Activated CD4-positive, alpha-beta memory T cell treated with anti-CD3 and anti-CD28 coated beads for 36 hours (primary cell): ENCODE data around the gene TNS2. TPM values are rescaled to one million over a fixed set of nuclear protein-coding genes. Genes with fewer than 3 reads are reported as not detected.

Experiments used
- CTCF ChIA-PET: fragments of 350-600 bp; sonication (Branson Sonifier 250); formaldehyde crosslinking; loops from one replicate; lab custom pipeline; 2021; ENCODE audit warnings: antibody characterized with exemption, inconsistent platforms; lab: Charles Lee
- POLR2A ChIA-PET: fragments of 350-600 bp; sonication (Branson Sonifier 250); formaldehyde crosslinking; loops from one replicate; lab custom pipeline; 2021; ENCODE audit warnings: antibody characterized with exemption; lab: Charles Lee
- DNase-seq: peaks from one replicate; pipeline ENCODE4 v3.0.0-alpha.2; 2020
- H3K27ac Mint-ChIP-seq: one replicate; pipeline ENCODE4 v1.8.0; 2021; ENCODE audit warnings: mixed read lengths
- H3K27me3 Mint-ChIP-seq: one replicate; pipeline ENCODE4 v1.8.0; 2021; ENCODE audit warnings: mixed read lengths
- H3K36me3 Mint-ChIP-seq: one replicate; pipeline ENCODE4 v1.8.0; 2021; ENCODE audit warnings: mixed read lengths
- H3K4me1 Mint-ChIP-seq: one replicate; pipeline ENCODE4 v1.8.0; 2021; ENCODE audit warnings: low read depth, mixed read lengths
- H3K4me3 Mint-ChIP-seq: one replicate; pipeline ENCODE4 v1.8.0; 2021; ENCODE audit warnings: mild to moderate bottlenecking, mixed read lengths
- H3K9me3 Mint-ChIP-seq: one replicate; pipeline ENCODE4 v1.8.0; 2021; ENCODE audit warnings: mixed read lengths
- intact Hi-C: fragments of 100-400 bp; cut with micrococcal nuclease; formaldehyde crosslinking; loops from one replicate; pipeline ENCODE4 v1.15.1; 2023
- total RNA-seq, 2 experiments: library from RNA; stranded (reverse); gene quantifications; one replicate each; pipeline ENCODE4 v1.2.3, GENCODE V29; 2021

TNS2 gene
- total RNA-seq, 2 experiments from 2014 or later: 1.8 to 2.4 TPM

DNA sequence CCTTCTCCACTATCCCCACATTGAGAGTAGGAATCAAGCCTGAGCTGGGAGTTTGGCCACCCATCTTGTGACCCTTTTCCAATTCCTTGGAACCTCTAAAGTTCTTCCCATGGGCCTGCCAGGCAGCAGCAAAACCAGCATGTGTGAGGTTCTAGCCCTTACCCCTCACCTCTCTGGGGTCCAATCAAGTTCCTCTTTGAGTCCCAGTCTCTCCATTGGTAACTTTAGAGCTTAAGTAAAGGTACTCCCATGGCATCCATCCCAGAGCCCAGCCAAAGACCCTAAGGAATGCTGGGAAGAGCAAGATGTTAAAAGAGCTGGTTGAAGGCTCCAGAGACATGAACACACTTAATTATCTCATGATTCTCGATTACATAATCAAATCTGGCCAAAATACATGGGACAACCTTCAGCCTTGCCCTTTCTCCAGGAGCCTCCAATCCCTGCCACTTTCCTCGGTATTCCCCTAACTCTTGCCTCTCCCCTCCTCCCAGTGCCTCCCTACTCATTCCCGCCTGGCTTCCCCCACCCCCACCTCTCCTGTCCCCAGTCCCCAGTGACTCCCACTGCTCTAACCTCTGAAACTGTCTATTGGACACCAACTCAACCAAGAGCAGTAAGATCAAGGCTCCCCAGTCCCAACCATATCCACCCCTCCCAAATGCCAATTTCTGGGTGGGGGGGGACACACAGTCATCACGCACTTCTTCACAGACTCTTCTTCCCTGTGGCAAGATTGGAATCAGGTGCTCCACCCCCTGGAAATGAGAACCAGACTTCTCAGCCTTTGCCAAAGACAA lies 4.8 kb upstream of the TNS2 start:
- Mint-ChIP-seq H3K27ac (no peak overlapping the region), H3K36me3 (peaks cover 10% of the 10 kb centered on the region), H3K27me3 (no peaks in the 10 kb centered on the region), H3K4me3 (no peak overlapping the region), H3K4me1 (peaks cover 29% of the 10 kb centered on the region), H3K9me3 (no peaks in the 10 kb centered on the region)
- intact Hi-C loops: no loop called here
- ChIA-PET POLR2A (interaction anchor here (1.0 to 1.5 kb wide), 2 partner anchors 38 to 197 kb away, joined by 3 to 6 read pairs; partner anchors contain the start of gene EIF4B), CTCF (interaction anchor here (0.6 to 5.8 kb wide), 5 partner anchors 9 to 53 kb away, joined by 3 to 34 read pairs (median 4); partner anchors contain the start of gene IGFBP6)
- no peak for DNase-seq

DNA sequence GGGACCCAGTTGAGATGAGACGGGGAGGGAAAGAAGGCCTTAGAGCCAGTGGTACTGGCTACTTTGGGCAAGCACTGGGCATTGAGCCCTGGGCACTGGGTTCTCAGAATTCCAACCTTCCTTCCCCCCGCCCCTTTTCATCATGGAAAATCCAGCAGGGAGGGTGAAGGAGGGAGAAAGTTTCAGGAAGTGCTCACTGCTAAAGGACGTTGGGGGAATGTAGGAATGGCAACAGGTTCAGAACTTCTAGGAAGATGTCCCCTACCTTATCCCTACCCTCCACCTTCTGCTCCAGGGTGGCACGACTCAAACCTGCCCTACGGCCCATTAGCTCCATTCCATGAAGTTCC lies 4.2 kb upstream of the TNS2 start:
- Mint-ChIP-seq H3K27me3 (no peaks in the 10 kb centered on the region), H3K9me3 (no peaks in the 10 kb centered on the region), H3K4me3 (peak overlapping the region; percentile 80), H3K36me3 (peaks cover 9% of the 10 kb centered on the region), H3K27ac (no peak overlapping the region), H3K4me1 (peaks cover 29% of the 10 kb centered on the region)
- ChIA-PET POLR2A (interaction anchor here (1.5 kb wide), 1 partner anchor 39 kb away, joined by 6 read pairs; the partner anchor contains the start of gene EIF4B), CTCF (interaction anchor here (0.6 to 5.8 kb wide), 7 partner anchors 9 to 57 kb away, joined by 3 to 34 read pairs (median 4); partner anchors contain the start of gene IGFBP6)
- intact Hi-C loops: loop anchor here (1.0 to 2.0 kb wide), 2 partner anchors 7 to 39 kb away; partner anchors contain the start of gene EIF4B
- DNase-seq: no peak

GRCh38 chr12:53046655-53047220 lies 3.1 kb upstream of the TNS2 start:
- peaks cover 3% of the 10 kb centered on the region for H3K36me3 Mint-ChIP-seq
- intact Hi-C loops: loop anchor here (1.0 to 2.0 kb wide), 2 partner anchors 8 to 40 kb away; partner anchors contain the start of gene EIF4B
- peak overlapping the region; percentile 49 for H3K27ac Mint-ChIP-seq
- H3K27me3 Mint-ChIP-seq: no peaks in the 10 kb centered on the region
- H3K9me3 Mint-ChIP-seq: no peaks in the 10 kb centered on the region
- H3K4me3 Mint-ChIP-seq: peak overlapping the region; percentile 80
- ChIA-PET POLR2A (interaction anchor here (0.6 to 1.0 kb wide), 4 partner anchors 40 to 806 kb away, joined by 3 to 4 read pairs (median 3); partner anchors contain the start of genes EIF4B and TARBP2), CTCF (interaction anchor here (1.0 to 5.8 kb wide), 15 partner anchors 9 to 376 kb away, joined by 3 to 34 read pairs (median 6); partner anchors contain the start of genes IGFBP6 and SOAT2)
- peaks cover 29% of the 10 kb centered on the region for H3K4me1 Mint-ChIP-seq
- DNase-seq: peak; percentile 69

DNA sequence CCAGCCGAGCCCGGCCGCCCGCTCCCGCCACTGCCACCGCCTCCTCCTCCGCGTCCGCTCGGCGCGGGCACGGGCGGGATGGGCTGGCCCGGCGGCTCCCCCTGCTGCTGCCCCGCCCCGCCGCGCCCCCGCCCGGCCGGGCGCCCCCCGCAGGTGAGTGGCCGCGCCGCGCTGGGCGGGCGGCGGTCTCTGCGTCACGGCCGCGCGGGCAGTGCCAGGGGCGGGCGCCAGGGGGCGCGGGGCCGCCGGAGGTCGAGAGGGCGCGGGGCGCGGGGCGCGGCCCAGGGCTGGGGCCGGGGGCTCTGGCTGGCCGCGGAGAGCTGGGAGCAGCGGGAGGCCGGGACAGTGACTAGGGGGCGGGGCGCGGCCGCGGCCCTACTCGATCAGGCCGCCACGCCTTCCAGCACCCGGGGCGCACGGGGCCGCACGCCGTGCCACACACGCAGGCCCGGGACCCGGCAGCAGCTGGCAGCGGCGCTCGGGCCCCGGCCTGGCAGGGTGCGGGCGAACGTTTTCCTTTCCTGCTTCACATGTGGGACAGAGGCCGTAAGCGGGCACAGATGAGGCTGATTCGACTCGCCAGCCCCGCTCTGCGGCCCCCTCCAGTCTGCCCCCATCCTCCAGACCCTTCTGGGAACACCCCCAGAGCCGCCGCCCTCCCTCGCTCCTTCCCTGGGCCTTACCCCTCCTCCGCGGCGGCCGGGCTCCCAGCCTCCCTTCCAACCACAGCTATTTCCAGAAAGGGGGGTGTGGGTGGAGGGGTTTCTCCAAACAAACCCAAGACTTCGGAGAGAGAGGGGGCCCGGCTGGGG lies 2.4 kb upstream of the TNS2 start:
- peak; percentile 74 for DNase-seq
- Mint-ChIP-seq H3K27ac (no peak overlapping the region), H3K9me3 (no peaks in the 10 kb centered on the region), H3K27me3 (no peaks in the 10 kb centered on the region), H3K4me1 (peaks cover 29% of the 10 kb centered on the region), H3K36me3 (no peaks in the 10 kb centered on the region), H3K4me3 (peak overlapping the region; percentile 32)
- CTCF ChIA-PET: interaction anchor here (0.5 to 5.8 kb wide), 24 partner anchors 8 to 375 kb away, joined by 3 to 34 read pairs (median 4); partner anchors contain the start of genes EIF4B, IGFBP6, SOAT2 and SPRYD3
- POLR2A ChIA-PET: interaction anchor here (0.6 to 1.0 kb wide), 2 partner anchors 41 to 135 kb away, joined by 3 to 4 read pairs; partner anchors contain the start of gene EIF4B
- intact Hi-C loops: loop anchor here (2.0 kb wide), 1 partner anchor 41 kb away; the partner anchor contains the start of gene EIF4B

DNA sequence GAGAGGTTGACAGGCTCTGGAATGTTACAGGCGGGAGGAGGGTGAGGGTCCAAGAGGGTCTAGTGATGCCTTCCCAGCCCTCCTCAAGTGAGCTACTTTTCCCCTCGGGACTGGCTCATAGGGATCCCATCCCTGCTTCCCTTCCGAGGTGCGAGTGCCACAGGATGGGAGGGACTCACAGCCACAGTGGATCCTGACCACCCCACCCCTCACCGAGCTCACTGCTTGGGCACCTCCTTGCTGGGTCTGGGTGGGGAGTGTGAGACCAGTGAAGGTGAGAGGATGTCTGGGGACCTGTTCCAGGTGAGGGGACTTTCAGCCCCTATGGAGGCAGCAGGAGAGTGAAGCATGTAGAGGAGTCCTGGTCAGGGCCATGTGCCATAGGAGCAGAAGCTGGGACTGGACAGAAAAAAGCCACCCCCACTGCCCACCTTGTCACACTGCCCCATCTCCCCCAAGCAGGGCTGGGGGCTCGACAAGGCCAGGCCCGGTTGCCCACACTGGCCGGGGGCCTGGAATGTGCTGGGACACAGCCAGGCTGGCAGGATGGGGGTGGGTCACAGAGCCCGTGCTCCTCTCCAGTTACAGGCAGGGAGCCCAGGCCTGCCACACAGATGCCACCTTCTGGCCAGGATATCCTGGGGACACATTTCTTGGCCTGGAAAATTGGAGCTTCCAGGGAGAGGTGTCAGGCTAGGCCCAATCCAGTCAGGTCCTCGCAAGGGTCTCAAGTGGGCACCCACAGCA lies 1.7 kb upstream of the TNS2 start:
- no peaks in the 10 kb centered on the region for H3K27me3 Mint-ChIP-seq
- H3K9me3 Mint-ChIP-seq: no peaks in the 10 kb centered on the region
- intact Hi-C loops: no loop called here
- H3K4me1 Mint-ChIP-seq: peaks cover 29% of the 10 kb centered on the region
- no peaks in the 10 kb centered on the region for H3K36me3 Mint-ChIP-seq
- no peak overlapping the region for H3K27ac Mint-ChIP-seq
- DNase-seq: no peak
- H3K4me3 Mint-ChIP-seq: peak overlapping the region; percentile 32
- ChIA-PET CTCF (interaction anchor here (0.5 to 5.8 kb wide), 24 partner anchors 7 to 374 kb away, joined by 3 to 34 read pairs (median 4); partner anchors contain the start of genes EIF4B, IGFBP6, SOAT2 and SPRYD3), POLR2A (no interaction called here)

DNA sequence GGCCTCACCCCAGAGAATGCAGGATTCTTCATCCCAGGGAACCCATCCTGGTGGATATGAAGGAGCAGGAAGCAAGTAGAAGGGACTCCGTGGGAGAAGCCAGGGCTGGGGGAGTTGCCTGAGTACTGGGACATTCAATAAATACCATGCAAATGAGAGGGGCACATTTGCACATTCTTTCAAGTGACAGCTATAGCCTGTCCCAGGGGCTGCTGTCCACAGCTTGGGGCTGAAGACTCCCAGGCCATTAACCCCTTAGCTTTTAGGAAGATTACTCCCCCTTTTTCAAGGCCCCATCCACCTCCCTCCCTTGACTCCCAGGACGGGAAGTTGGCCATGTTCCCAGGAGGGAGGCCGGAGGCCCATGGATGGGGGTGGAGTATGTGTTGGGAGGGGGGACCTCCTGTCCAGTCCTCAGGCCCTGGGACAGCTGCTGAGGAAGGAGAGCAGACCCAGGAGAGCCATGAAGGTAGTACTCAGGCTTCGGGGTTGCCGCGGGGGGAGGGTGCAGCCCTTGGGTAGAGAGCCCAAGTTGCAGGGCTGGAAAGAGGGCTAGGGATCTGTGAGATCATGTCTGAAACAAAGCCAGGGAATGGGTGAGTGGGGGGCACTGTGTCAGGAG lies 974 bp upstream of the TNS2 start:
- intact Hi-C loops: no loop called here
- ChIA-PET POLR2A (no interaction called here), CTCF (interaction anchor here (1.6 to 5.8 kb wide), 6 partner anchors 12 to 149 kb away, joined by 4 to 34 read pairs (median 10); partner anchors contain the start of genes EIF4B, IGFBP6 and SPRYD3)
- H3K4me1 Mint-ChIP-seq: peaks cover 34% of the 10 kb centered on the region
- H3K27me3 Mint-ChIP-seq: no peaks in the 10 kb centered on the region
- H3K9me3 Mint-ChIP-seq: no peaks in the 10 kb centered on the region
- no peak overlapping the region for H3K27ac Mint-ChIP-seq
- no peak overlapping the region for H3K4me3 Mint-ChIP-seq
- no peaks in the 10 kb centered on the region for H3K36me3 Mint-ChIP-seq
- no peak for DNase-seq

- H3K27ac Mint-ChIP-seq: peak overlapping the region; percentile 32
- intact Hi-C loops: no loop called here
- peaks cover 34% of the 10 kb centered on the region for H3K4me1 Mint-ChIP-seq
- DNase-seq: no peak
- H3K9me3 Mint-ChIP-seq: no peaks in the 10 kb centered on the region
- H3K27me3 Mint-ChIP-seq: no peaks in the 10 kb centered on the region
- ChIA-PET POLR2A (interaction anchor here (0.8 kb wide), 1 partner anchor 8 kb away, joined by 3 read pairs; no protein-coding TSS in a partner anchor), CTCF (interaction anchor here (0.7 to 1.6 kb wide), 2 partner anchors 15 to 166 kb away, joined by 3 to 11 read pairs; no protein-coding TSS in a partner anchor)
- H3K4me3 Mint-ChIP-seq: no peak overlapping the region
- H3K36me3 Mint-ChIP-seq: no peaks in the 10 kb centered on the region
Observed at GRCh38 chr12:53050426-53051057, 677 bp downstream of the TNS2 start.

DNA sequence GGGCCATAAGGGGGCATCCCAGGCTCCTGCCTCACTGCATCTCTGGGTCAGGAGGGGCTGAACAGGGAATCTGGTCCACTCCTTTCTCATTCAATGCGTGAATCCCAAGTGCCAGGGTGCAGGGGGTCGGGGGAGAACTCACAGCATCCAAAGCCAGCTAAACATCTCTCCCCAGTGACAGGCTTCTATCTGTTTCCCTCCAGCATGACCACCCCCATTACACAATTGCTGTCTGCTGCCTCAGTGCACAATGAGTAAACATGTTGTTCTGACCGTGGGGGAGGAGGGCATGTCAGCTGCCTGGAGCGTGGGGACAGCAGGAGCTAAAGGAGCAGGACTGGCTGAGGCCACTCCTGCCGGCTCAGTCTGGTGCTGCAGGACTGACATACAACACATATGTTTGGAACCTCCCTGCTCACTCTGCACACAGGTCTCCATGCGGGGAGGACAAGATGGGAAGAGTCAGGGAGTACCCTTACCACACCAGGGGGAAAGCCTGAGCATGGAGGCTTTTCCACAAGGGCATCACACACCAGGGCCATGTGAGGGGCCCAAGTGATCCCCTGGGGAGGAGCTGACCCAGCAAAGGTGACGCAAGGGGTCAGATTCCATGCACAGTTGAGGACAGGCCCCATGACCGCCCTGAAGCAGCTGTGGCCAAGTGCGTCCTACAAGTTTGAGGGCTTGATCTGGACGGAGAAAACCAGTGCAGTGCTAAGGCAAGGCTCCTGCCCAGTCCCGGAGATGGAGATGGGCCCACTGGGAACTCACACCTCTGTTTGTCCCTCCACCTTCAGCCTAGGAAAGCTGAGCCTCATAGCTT lies 1.4 kb downstream of the TNS2 start:
- H3K27me3 Mint-ChIP-seq: no peaks in the 10 kb centered on the region
- peaks cover 28% of the 10 kb centered on the region for H3K4me1 Mint-ChIP-seq
- H3K36me3 Mint-ChIP-seq: no peaks in the 10 kb centered on the region
- ChIA-PET CTCF (interaction anchor here (0.7 to 1.6 kb wide), 3 partner anchors 13 to 166 kb away, joined by 3 to 11 read pairs (median 4); no protein-coding TSS in a partner anchor), POLR2A (interaction anchor here (0.8 to 0.9 kb wide), 2 partner anchors 9 kb away, joined by 3 read pairs; no protein-coding TSS in a partner anchor)
- no peaks in the 10 kb centered on the region for H3K9me3 Mint-ChIP-seq
- no peak overlapping the region for H3K4me3 Mint-ChIP-seq
- H3K27ac Mint-ChIP-seq: no peak overlapping the region
- DNase-seq: no peak
- intact Hi-C loops: no loop called here

DNA sequence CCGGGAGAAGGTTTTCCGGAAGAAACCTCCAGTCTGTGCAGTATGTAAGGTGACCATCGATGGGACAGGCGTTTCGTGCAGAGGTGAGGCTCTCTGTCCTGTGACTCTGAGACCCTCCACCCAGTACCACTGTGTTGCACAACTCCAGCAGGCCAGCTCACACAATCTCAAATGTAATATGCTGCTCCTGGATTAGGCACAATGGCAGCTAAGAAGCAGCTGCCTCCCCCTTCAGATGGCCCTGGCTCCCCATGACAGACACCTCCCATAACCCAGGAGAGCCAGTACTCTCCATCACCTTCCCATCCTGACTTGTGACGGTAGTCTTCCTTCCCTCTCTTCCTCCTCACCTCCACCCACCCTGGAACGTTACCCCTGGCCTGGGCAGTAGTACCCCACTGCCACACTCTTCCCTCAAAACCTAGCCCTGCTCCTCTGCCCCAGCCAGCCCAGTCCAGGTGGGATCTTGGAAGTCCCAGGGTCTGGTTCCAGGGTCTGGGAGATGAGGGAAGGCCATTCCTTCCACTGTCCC lies 2.1 kb downstream of the TNS2 start:
- Mint-ChIP-seq H3K27ac (no peak overlapping the region), H3K9me3 (no peaks in the 10 kb centered on the region), H3K4me3 (no peak overlapping the region), H3K36me3 (no peaks in the 10 kb centered on the region), H3K4me1 (peaks cover 22% of the 10 kb centered on the region), H3K27me3 (no peaks in the 10 kb centered on the region)
- ChIA-PET CTCF (interaction anchor here (0.8 to 1.6 kb wide), 2 partner anchors 14 kb away, joined by 4 to 11 read pairs; no protein-coding TSS in a partner anchor), POLR2A (interaction anchor here (0.9 kb wide), 1 partner anchor 8 kb away, joined by 3 read pairs; no protein-coding TSS in a partner anchor)
- intact Hi-C loops: no loop called here
- no peak for DNase-seq
